Uterus (tissue), 4 donors: ENCODE results near the gene OTOG. TPM values are rescaled to one million over a fixed set of nuclear protein-coding genes. Genes with fewer than 3 reads are reported as not detected.

Source experiments
- DNase-seq, 2 donors: peaks; one replicate each; pipeline ENCODE4 v3.0.0-alpha.2; 2019 to 2020
- H3K27ac ChIP-seq, 2 donors: fragments of 200-600 bp; sonication (generic); 1 replicate in 1 of 2; 2 replicates in 1 of 2; pipeline ENCODE4 v1.5.1; 2016 to 2018
- H3K27me3 ChIP-seq, 2 donors: fragments of 200-600 bp; sonication (generic); one replicate each; pipeline ENCODE4 v1.5.1; 2018 to 2019; ENCODE audit warnings: control low read depth in 1 of 2
- H3K36me3 ChIP-seq, 2 donors: fragments of 200-600 bp; sonication (generic); one replicate each; pipeline ENCODE4 v1.5.1; 2019; ENCODE audit warnings: control low read depth in 1 of 2
- H3K4me1 ChIP-seq, 2 donors: fragments of 200-600 bp; sonication (generic); one replicate each; pipeline ENCODE4 v1.5.1; 2018 to 2019; ENCODE audit warnings: control low read depth in 1 of 2
- H3K4me3 ChIP-seq, 2 donors: fragments of 200-600 bp; sonication (generic); 1 replicate in 1 of 2; 2 replicates in 1 of 2; pipeline ENCODE4 v1.5.1; 2018 to 2019; ENCODE audit warnings: mild to moderate bottlenecking in 1 of 2
- H3K9me3 ChIP-seq, 2 donors: fragments of 200-600 bp; sonication (generic); one replicate each; pipeline ENCODE4 v1.5.1; 2019; ENCODE audit warnings: control low read depth in 1 of 2
- POLR2A ChIP-seq, 2 donors: fragments of 450-650 bp; IDR thresholded peaks; one replicate each; pipeline ENCODE4 v1.6.1; 2016; ENCODE audit warnings: antibody characterized with exemption in 2 of 2, mild to moderate bottlenecking in 1 of 2, moderate library complexity in 1 of 2
- intact Hi-C: fragments of 100-400 bp; cut with DNase I; formaldehyde crosslinking; loops from one replicate; pipeline ENCODE4 v1.15.1; 2023; ENCODE audit warnings: low total_unique reads
- total RNA-seq, 4 donors: library from RNA; depleted of rRNA in 3 of 4; stranded (reverse); fragments of >200 nt in 3 of 4; gene quantifications; one replicate each; pipeline versions ENCODE4 v1.1.0 to v1.2.4, GENCODE V29; 2014 to 2023
- TF ChIP-seq, protein P1 (sequence below), 4 experiments: fragments of 200-600 bp in 2 of 4; fragments of 450-650 bp in 2 of 4; sonication (generic) in 2 of 4; IDR thresholded peaks; one replicate each; pipeline ENCODE4 v1.5.1; 2016 to 2019; ENCODE audit warnings: antibody characterized with exemption in 4 of 4, mild to moderate bottlenecking in 2 of 4, moderate library complexity in 1 of 4
- donor health status: DM: yes; HTN: yes; CAD: no.

Gene OTOG
- total RNA-seq, 4 donors from 2014 or later = under 0.01 TPM; not detected in 3

DNA sequence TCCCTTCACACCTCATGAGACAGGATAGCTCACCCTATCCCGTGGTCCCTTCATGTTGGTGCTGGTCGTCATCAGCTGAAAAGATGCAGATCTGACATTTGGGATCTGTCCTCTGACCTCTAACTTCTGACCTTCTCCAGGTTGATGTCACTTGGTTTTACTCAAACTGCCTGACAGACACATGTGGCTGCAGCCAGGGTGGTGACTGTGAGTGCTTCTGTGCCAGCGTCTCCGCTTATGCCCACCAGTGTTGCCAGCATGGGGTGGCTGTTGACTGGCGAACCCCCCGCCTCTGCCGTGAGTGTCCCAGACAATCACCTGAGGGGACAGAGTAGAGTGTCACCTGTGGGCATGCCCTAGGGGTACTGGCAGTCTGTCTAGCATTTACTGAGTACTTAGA lies 49.7 kb downstream of the OTOG start:
- DNase-seq = peak in 1 of 2 donors; percentile 1

DNA sequence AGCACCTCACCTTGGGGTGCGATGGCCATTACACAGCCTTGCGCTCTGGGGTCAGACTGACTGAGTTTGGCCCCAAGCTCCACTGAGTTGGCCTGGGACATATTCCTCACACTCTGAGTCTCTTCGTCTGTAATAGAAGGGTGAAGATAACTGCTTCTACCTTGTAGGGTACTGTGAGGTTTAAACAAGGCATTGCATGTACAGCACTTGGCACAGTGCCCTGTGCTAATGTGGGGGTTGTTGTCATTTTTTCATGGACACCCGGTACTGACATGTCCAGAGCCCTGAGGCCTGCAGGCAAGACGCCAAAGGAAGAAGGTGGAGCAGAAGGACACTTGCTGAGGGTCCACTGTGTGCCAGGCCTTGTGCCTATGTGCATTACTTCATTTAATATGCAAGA lies 50.7 kb downstream of the OTOG start:
- H3K36me3 ChIP-seq = no peaks in the 10 kb centered on the region
- H3K9me3 ChIP-seq = no peaks in the 10 kb centered on the region
- H3K4me1 ChIP-seq = no peaks in the 10 kb centered on the region
- H3K27me3 ChIP-seq = no peaks in the 10 kb centered on the region
- H3K27ac ChIP-seq = no peak overlapping the region
- intact Hi-C loops = no loop called here
- no peak overlapping the region for H3K4me3 ChIP-seq
- TF ChIP-seq, protein P1, sequence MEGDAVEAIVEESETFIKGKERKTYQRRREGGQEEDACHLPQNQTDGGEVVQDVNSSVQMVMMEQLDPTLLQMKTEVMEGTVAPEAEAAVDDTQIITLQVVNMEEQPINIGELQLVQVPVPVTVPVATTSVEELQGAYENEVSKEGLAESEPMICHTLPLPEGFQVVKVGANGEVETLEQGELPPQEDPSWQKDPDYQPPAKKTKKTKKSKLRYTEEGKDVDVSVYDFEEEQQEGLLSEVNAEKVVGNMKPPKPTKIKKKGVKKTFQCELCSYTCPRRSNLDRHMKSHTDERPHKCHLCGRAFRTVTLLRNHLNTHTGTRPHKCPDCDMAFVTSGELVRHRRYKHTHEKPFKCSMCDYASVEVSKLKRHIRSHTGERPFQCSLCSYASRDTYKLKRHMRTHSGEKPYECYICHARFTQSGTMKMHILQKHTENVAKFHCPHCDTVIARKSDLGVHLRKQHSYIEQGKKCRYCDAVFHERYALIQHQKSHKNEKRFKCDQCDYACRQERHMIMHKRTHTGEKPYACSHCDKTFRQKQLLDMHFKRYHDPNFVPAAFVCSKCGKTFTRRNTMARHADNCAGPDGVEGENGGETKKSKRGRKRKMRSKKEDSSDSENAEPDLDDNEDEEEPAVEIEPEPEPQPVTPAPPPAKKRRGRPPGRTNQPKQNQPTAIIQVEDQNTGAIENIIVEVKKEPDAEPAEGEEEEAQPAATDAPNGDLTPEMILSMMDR (IDR thresholded peaks at IDR 0.05) = no peak
- no peak for TF ChIP-seq POLR2A (IDR thresholded peaks at IDR 0.05)
- DNase-seq = peak in 1 of 2 donors; percentile 12

More for the DNA sequence above, 49.7 kb downstream of the OTOG start:
- no peaks in the 10 kb centered on the region for H3K9me3 ChIP-seq
- intact Hi-C loops = no loop called here
- no peaks in the 10 kb centered on the region for H3K4me1 ChIP-seq
- no peak overlapping the region for H3K4me3 ChIP-seq
- H3K36me3 ChIP-seq = no peaks in the 10 kb centered on the region
- no peak overlapping the region for H3K27ac ChIP-seq
- TF ChIP-seq, protein P1 (IDR thresholded peaks at IDR 0.05) = no peak
- no peak for TF ChIP-seq POLR2A (IDR thresholded peaks at IDR 0.05)
- H3K27me3 ChIP-seq = no peaks in the 10 kb centered on the region

DNA sequence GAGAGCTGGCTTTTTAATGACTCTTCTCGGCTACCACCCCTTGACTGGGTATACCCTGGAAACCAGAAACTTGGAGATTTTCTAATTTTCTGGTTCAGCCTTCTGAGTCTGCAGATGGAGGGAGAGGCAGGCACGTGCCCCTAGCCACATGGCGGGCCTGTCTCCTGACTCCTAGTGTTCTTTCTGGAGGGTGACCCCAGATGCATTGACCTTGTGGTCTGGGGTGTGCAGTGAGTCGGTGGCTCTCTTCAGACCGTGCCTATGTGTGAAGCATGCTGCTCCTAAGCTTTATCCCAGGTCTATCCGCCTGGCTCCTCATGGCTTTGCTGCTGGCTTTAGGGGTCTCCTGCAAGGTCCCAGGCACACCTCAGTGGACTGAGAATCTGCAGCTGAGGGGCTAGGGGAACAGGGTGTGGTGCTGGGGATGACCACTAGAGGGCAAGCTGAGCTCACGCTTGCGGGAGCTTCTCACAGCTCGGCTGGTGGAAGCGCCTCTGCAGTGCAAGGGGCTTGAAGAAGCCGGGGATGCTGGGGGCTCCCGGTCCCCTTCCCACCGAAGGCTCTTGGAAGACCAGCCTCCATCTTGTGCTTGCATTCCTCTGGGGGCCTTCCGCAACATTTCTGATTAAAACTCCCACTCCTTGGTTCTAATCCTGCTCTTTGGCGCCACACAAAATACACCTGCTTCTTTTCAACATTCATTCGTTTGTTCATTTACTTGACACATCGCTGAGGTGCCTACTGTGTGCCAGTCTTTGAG lies 51.8 kb downstream of the OTOG start:
- no peaks in the 10 kb centered on the region for H3K36me3 ChIP-seq

DNA sequence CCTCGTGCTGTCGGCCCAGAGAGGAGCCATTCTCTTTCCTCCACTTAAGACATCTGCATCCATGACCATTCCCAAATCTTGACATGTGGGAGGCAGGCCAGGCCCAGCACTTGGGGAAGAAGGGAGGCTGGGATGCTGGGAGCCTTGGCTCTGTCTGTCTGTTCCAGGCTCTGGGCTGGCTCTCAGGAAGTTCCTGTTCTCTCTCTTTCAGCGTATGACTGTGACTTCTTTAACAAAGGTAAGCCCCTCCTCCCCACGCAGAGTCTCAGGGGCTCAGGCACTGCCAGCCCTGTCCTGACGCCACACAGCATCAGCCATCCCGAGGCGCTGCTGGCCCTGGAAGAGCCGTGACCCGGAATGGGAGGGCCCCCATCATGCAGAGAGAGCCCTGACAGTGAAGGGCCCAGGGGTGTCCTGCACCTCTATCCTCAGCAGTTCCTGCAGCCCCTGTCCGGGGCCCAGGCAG lies 52.4 kb downstream of the OTOG start:
- TF ChIP-seq, protein P1 (IDR thresholded peaks at IDR 0.05) = no peak
- TF ChIP-seq POLR2A (IDR thresholded peaks at IDR 0.05) = no peak
- no peaks in the 10 kb centered on the region for H3K4me1 ChIP-seq
- no peak overlapping the region for H3K27ac ChIP-seq
- no peak overlapping the region for H3K4me3 ChIP-seq
- H3K27me3 ChIP-seq = no peaks in the 10 kb centered on the region
- intact Hi-C loops = no loop called here
- H3K36me3 ChIP-seq = no peaks in the 10 kb centered on the region
- H3K9me3 ChIP-seq = no peaks in the 10 kb centered on the region
- DNase-seq = no peak

More for the DNA sequence above, 51.8 kb downstream of the OTOG start:
- peak; percentile 40 to 59 for DNase-seq
- no peaks in the 10 kb centered on the region for H3K9me3 ChIP-seq
- no peaks in the 10 kb centered on the region for H3K4me1 ChIP-seq
- no peaks in the 10 kb centered on the region for H3K27me3 ChIP-seq
- TF ChIP-seq, protein P1 (IDR thresholded peaks at IDR 0.05) = peak; percentile 65 to 81 (median 73)
- no peak for TF ChIP-seq POLR2A (IDR thresholded peaks at IDR 0.05)
- no peak overlapping the region for H3K4me3 ChIP-seq
- H3K27ac ChIP-seq = no peak overlapping the region
- intact Hi-C loops = no loop called here
